GM12874 (cell line): Measurements from ENCODE around the gene TBCEL.

Source experiments
- CTCF ChIP-seq: IDR thresholded peaks from 2 replicates; pipeline ENCODE4 v1.5.1; 2011; ENCODE audit warnings: low read depth, mild to moderate bottlenecking, control low read depth, low read length, moderate library complexity; ENCODE audit not compliant: insufficient read depth

Gene TBCEL

GRCh38 chr11:121110871-121111724, 87.2 kb downstream of the TBCEL start:
- no peak for TF ChIP-seq CTCF

GRCh38 chr11:121112498-121113455, 88.9 kb downstream of the TBCEL start:
- peak; percentile 48; the same call in 1 of the 2 replicates for TF ChIP-seq CTCF

GRCh38 chr11:121113611-121114010, 89.7 kb downstream of the TBCEL start:
- TF ChIP-seq CTCF = no peak

- no peak for TF ChIP-seq CTCF
These were observed 93.9 kb downstream of the TBCEL start for GRCh38 chr11:121117788-121118187.

- no peak for TF ChIP-seq CTCF
These were observed 95.5 kb downstream of the TBCEL start for GRCh38 chr11:121119440-121119839.

- no peak for TF ChIP-seq CTCF
These were observed 98.4 kb downstream of the TBCEL start for GRCh38 chr11:121122328-121122727.

GRCh38 chr11:121123496-121124069, 99.7 kb downstream of the TBCEL start:
- TF ChIP-seq CTCF = no peak
